DMS53 treated with DMSO at 0.1 percent for 48 hours (cell line): Measurements from ENCODE around the gene USP24.
A peak's percentile ranks its signal among the peaks of the same experiment; 100 is the strongest.

Experiments used
- DNase-seq: peaks from one replicate; lab custom pipeline; 2025; ENCODE audit not compliant: unreplicated experiment; lab: John Stamatoyannopoulos, UW

USP24 gene

GRCh38 chr1:55073187-55073916 lies 141.8 kb downstream of the USP24 start:
- peak; percentile 16 for DNase-seq

- peak; percentile 34 for DNase-seq
Measured at GRCh38 chr1:55071477-55071876, 143.7 kb downstream of the USP24 start.

- DNase-seq = no peak
Measured at GRCh38 chr1:55070293-55071164, 144.6 kb downstream of the USP24 start.

- no peak for DNase-seq
Measured at GRCh38 chr1:55069280-55069679, 145.9 kb downstream of the USP24 start.

- DNase-seq = no peak
Measured at GRCh38 chr1:55068638-55069037, 146.5 kb downstream of the USP24 start.

- DNase-seq = no peak
Measured at GRCh38 chr1:55067914-55068313, 147.2 kb downstream of the USP24 start.

- DNase-seq = no peak
Measured at GRCh38 chr1:55067022-55067778, 148.0 kb downstream of the USP24 start.

GRCh38 chr1:55065648-55066047 lies 149.5 kb downstream of the USP24 start:
- DNase-seq = no peak

- DNase-seq = no peak
Measured at GRCh38 chr1:55064861-55065263, 150.3 kb downstream of the USP24 start.

GRCh38 chr1:55064071-55064581 lies 151.0 kb downstream of the USP24 start:
- DNase-seq = peak; percentile 34

GRCh38 chr1:55063577-55063942 lies 151.6 kb downstream of the USP24 start:
- no peak for DNase-seq

GRCh38 chr1:55062801-55063576 lies 152.2 kb downstream of the USP24 start:
- no peak for DNase-seq

GRCh38 chr1:55061706-55062321 lies 153.3 kb downstream of the USP24 start:
- DNase-seq = no peak

GRCh38 chr1:55061000-55061705 lies 154.0 kb downstream of the USP24 start:
- no peak for DNase-seq

GRCh38 chr1:55060133-55060999 lies 154.8 kb downstream of the USP24 start:
- DNase-seq = no peak

GRCh38 chr1:55059302-55060132 lies 155.6 kb downstream of the USP24 start:
- DNase-seq = no peak

GRCh38 chr1:55057956-55058298 lies 157.2 kb downstream of the USP24 start:
- no peak for DNase-seq
